RWPE2 (cell line): ENCODE results near the gene ULBP1.
"Not testable (repeated sequence)": the region's sequence is repeated elsewhere in the genome, so short reads cannot be mapped to it uniquely, and the experiment has no call there.

Experiments
- ATAC-seq: fragments of 200-7000 bp; cut with Tn5 transposase; 3 replicates; pipeline ENCODE4 v1.9.1; 2021; ENCODE audit warnings: low read depth
- DNase-seq: peaks from one replicate; pipeline ENCODE4 v3.0.0-alpha.2; 2020; ENCODE audit warnings: low spot score
- H3K27ac ChIP-seq: fragments of 450-650 bp; 2 replicates; pipeline ENCODE4 v1.5.1; 2017; ENCODE audit warnings: mild to moderate bottlenecking; ENCODE audit not compliant: poor library complexity, severe bottlenecking
- H3K27me3 ChIP-seq: fragments of 250-450 bp; sonication (Bioruptor Pico); 2 replicates; pipeline ENCODE4 v1.5.1; 2021; ENCODE audit warnings: mild to moderate bottlenecking, moderate library complexity; ENCODE audit not compliant: insufficient read depth, poor library complexity, severe bottlenecking
- H3K36me3 ChIP-seq: fragments of 250-450 bp; sonication (Bioruptor Pico); 2 replicates; pipeline ENCODE4 v1.5.1; 2020; ENCODE audit warnings: low read depth, mild to moderate bottlenecking, moderate library complexity
- H3K4me1 ChIP-seq: fragments of 250-450 bp; sonication (Bioruptor Pico); 2 replicates; pipeline ENCODE4 v1.5.1; 2021; ENCODE audit warnings: mild to moderate bottlenecking, moderate library complexity; ENCODE audit not compliant: insufficient read depth, poor library complexity, severe bottlenecking
- H3K4me3 ChIP-seq: fragments of 250-450 bp; sonication (Bioruptor Pico); 2 replicates; pipeline ENCODE4 v1.5.1; 2021; ENCODE audit warnings: mild to moderate bottlenecking, moderate library complexity; ENCODE audit not compliant: severe bottlenecking
- H3K9me3 ChIP-seq: fragments of 250-450 bp; sonication (Bioruptor Pico); 2 replicates; pipeline ENCODE4 v1.5.1; 2021; ENCODE audit warnings: mild to moderate bottlenecking, moderate library complexity; ENCODE audit not compliant: severe bottlenecking
- CTCF ChIP-seq: fragments of 450-650 bp; IDR thresholded peaks from one replicate; pipeline ENCODE4 v1.5.1; 2017; ENCODE audit warnings: mild to moderate bottlenecking, moderate library complexity; ENCODE audit not compliant: poor library complexity, severe bottlenecking

ULBP1 gene

GRCh38 chr6:150006961-150007464 lies 43.3 kb downstream of the ULBP1 start:
- peak; percentile 64 for TF ChIP-seq CTCF
- Histone ChIP-seq H3K36me3 (no peaks in the 10 kb centered on the region), H3K4me1 (no peaks in the 10 kb centered on the region), H3K27me3 (peaks cover 4% of the 10 kb centered on the region), H3K27ac (no peak overlapping the region), H3K9me3 (no peaks in the 10 kb centered on the region), H3K4me3 (no peak overlapping the region)
- ATAC-seq (no peak), DNase-seq (no peak)

- Histone ChIP-seq H3K9me3 (no peaks in the 10 kb centered on the region), H3K4me3 (no peak overlapping the region), H3K27ac (no peak overlapping the region), H3K27me3 (peaks cover 9% of the 10 kb centered on the region), H3K4me1 (no peaks in the 10 kb centered on the region), H3K36me3 (no peaks in the 10 kb centered on the region)
- DNase-seq (no peak), ATAC-seq (no peak)
- no peak for TF ChIP-seq CTCF
Observed at GRCh38 chr6:150008588-150008987, 44.8 kb downstream of the ULBP1 start.

- H3K9me3 ChIP-seq, DNase-seq, H3K4me3 ChIP-seq, H3K4me1 ChIP-seq, ATAC-seq, H3K36me3 ChIP-seq, H3K27ac ChIP-seq: not testable (repeated sequence)
- peaks cover 19% of the 10 kb centered on the region for H3K27me3 ChIP-seq
Observed at GRCh38 chr6:150012846-150013784, 49.4 kb downstream of the ULBP1 start.

- H3K27ac ChIP-seq, ATAC-seq, H3K4me1 ChIP-seq, DNase-seq, H3K9me3 ChIP-seq, H3K4me3 ChIP-seq, H3K36me3 ChIP-seq: not testable (repeated sequence)
- H3K27me3 ChIP-seq = peaks cover 19% of the 10 kb centered on the region
Observed at GRCh38 chr6:150013785-150014622, 50.3 kb downstream of the ULBP1 start.

- not testable (repeated sequence) for H3K9me3 ChIP-seq, H3K4me3 ChIP-seq
Observed at GRCh38 chr6:150014623-150015280, 51.0 kb downstream of the ULBP1 start.

More at GRCh38 chr6:150014623-150015280, 51.0 kb downstream of the ULBP1 start:
- ATAC-seq, H3K4me1 ChIP-seq, H3K36me3 ChIP-seq, DNase-seq, H3K27ac ChIP-seq: not testable (repeated sequence)
- H3K27me3 ChIP-seq = peaks cover 19% of the 10 kb centered on the region
